GM18519 (cell line): ENCODE data around the gene DENND1A.

Experiments used
- ATAC-seq: cut with Tn5 transposase; IDR thresholded peaks from one replicate; pipeline ENCODE4 v1.9.1; 2021; ENCODE audit warnings: mild to moderate bottlenecking, moderate library complexity; ENCODE audit not compliant: unreplicated experiment, low FRiP score

Gene DENND1A

DNA sequence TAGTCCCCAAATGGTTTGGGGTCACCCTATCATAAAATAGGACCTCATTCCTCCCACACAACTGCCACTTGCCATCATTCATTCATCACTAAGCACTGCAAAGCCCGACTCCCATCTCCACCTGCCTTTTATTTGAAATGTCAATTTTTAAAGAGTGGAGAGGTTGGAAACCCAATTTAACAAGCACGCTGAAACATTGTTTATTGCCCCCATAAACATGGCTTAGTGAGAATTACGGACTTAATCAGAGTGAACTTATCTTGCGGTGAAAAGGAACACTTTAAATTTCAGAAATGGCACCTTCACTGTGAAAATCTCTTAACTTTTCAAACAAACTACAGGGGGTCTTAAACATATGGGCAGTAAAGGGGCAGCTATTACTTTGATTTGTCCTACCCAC is 332.9 kb downstream of the DENND1A start:
- no peak for ATAC-seq

DNA sequence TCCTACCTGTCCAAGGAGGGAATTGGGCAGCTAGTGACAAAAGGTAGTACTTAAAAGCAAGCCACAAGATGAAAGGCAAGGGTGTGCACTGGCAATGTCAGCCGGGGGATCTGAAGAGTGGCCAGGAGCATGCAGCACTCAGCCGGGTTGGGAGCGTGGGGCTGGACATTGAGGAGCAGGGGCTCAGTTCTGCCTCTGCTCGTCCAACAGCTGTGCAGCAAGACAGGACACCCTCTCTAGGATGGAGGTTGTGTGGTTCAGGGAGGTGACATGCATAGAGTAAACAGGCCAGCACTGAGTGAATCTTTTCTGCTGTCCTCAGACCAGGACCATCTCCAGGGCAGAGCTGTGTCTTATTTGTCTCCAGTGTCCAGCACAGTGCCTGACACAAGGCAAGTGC is 338.6 kb downstream of the DENND1A start:
- no peak for ATAC-seq

- no peak for ATAC-seq
Measured at GRCh38 chr9:123590499-123590898, 339.4 kb downstream of the DENND1A start.

GRCh38 chr9:123589361-123590239 is 340.3 kb downstream of the DENND1A start:
- no peak for ATAC-seq

DNA sequence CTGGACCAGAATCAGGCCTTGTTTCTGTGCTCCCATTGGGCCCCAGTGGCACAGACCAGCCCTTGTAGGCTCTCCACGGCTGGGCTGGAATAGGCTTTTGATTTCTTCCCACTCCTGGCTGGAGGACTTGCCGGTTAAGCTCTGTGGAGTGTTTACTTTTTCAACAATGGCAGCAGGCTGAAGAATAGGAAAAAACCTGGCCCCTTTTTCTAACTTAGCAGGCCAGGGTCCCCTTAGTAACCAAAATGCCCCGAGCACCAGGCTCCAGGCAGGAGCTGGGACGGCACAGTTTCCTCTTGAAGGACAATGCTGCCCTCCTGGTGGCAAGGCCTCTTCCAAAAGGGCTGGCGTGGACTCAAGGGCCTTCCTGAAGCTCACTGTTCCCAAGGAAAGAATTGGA is 343.7 kb downstream of the DENND1A start:
- no peak for ATAC-seq

GRCh38 chr9:123584202-123585176 is 345.4 kb downstream of the DENND1A start:
- no peak for ATAC-seq

- no peak for ATAC-seq
Measured at GRCh38 chr9:123583646-123584045, 346.3 kb downstream of the DENND1A start.

- no peak for ATAC-seq
Measured at GRCh38 chr9:123571240-123571639, 358.7 kb downstream of the DENND1A start.

- no peak for ATAC-seq
Measured at GRCh38 chr9:123568691-123569688, 360.9 kb downstream of the DENND1A start.

DNA sequence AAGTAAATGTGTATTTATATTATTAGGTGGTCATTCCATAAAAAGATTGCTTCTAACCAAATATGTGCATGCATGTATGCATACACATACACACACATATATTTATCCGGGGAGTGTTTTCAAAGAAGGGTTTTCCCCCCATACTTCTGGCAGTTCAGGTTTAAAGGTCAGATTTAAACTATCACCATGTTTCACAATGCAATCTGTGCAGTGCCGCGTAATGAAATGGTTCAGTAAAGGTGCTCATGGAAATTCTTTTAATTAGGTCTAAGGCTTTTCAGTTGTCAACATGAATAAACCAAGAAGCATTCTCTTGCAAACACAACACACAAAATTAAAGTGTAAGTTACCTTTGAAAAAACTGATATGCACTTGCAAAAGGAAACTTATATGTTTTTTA is 362.9 kb downstream of the DENND1A start:
- no peak for ATAC-seq

DNA sequence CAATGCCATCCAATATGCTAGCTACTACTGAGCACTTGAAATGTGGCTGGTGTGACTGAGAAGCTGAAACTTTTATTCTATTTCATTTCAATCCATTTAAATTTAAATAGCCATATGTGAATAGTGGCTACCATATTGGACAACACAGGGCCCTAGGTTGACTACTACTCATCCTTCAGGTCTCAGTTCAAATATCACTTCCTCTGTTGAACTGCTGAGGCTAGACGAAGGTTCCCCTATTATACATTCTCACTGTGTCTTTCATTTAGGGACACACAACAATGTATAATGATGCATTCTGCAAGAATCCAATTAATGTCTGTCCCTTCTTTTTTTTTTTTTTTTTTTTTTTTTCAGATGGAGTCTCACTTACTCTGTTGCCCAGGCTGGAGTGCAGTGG is 365.3 kb downstream of the DENND1A start:
- no peak for ATAC-seq

DNA sequence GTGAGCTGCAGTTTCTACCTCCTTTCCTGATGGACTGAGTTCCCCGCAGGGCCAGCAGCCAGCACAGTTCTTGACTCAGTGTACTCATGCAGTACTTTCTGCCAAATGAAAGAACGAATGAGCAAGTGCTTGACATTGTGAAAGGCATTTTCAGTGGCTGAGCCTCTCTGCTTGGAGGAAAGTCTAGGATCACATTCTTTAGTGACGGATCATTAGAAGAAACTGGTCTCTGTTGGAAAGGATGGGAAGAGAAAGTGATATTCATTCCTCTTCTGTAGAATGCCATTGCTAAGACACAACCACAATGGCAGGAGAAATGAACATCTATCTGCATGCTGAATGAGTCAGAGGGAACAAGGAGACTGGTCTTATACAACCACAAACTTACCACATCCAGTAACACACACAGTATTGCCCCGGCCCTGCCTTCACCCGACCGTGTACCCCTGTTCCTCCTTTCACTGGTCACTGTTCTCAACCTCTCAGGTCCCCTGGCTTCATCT is 367.0 kb downstream of the DENND1A start:
- ATAC-seq: no peak

DNA sequence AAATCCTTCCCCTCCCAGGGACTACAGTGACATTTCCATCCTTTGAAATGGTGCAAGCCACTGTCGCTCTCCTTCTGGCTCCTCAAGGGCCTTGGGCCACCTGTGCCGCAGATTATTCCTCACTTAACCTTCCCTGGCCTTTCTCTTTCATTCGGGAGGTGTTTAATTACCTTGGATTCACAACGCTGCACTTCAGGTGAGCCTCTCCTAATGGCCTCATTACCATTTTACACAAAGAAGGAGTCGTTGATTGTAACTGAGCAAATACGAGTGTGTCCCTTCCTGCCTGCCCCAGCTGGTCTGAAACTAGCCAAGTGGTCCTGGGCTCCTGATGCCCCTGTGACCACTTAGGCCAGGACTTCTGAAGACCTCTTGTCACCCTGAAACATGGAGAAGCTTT is 368.9 kb downstream of the DENND1A start:
- ATAC-seq: no peak

- ATAC-seq: no peak
Measured at GRCh38 chr9:123556464-123557435, 373.2 kb downstream of the DENND1A start.

DNA sequence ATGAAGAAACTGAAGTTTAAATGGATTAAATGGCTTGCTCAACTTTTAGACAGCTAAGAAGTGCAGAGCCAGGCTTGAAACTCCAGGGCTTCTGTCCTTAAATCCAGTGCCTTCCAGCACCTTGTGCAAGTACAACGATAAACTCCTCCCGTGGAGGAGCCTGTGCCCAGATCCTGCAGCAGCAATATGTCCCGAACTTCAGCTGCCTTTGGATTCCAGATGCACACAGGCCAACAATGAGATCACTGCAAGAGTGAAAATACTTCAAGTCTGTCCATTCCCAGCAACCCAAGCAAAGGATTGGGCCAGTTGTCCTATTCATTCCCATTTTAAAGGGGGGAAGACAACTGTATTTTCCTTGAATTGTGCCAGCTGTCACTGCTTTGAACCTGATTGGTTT is 374.3 kb downstream of the DENND1A start:
- no peak for ATAC-seq

- ATAC-seq: no peak
Measured at GRCh38 chr9:123552530-123552929, 377.4 kb downstream of the DENND1A start.

GRCh38 chr9:123551734-123552133 is 378.2 kb downstream of the DENND1A start:
- ATAC-seq: no peak

- no peak for ATAC-seq
Measured at GRCh38 chr9:123550797-123551196, 379.1 kb downstream of the DENND1A start.

DNA sequence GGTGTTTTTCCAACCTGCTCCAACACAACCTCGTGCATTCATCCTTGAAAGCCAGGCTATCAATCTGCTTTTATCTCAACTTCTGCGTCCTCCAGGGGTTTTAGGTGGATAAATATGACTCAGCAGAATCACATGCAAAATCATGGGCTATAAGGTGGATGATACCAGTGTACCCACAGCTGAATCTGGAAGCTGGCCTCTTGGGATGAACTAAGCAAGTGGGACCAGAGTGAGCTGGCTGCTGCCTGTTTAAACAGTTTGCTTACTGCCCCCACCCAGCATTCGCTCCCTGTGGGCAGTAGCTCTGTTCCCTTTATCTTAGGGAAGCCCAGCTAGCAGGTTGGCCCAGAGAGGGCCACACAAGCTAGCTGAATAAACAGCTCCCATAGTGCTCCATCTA is 379.9 kb downstream of the DENND1A start:
- ATAC-seq: no peak
